SK-N-SH (cell line): ENCODE data around the gene SPIN1. TPM values are rescaled to one million over a fixed set of nuclear protein-coding genes. Genes with fewer than 3 reads are reported as not detected.

Experiments used
- CTCF ChIA-PET: fragments of 300-600, 350-600 bp; formaldehyde crosslinking; extraction: SDS; loops from one replicate; lab custom pipeline; 2021; lab: Yijun Ruan, JAX
- POLR2A ChIA-PET: fragments of 350-600 bp; sonication (Branson Sonifier 250); formaldehyde crosslinking; extraction: SDS; loops from one replicate; lab custom pipeline; 2020; ENCODE audit warnings: antibody characterized with exemption, inconsistent platforms; lab: Yijun Ruan, JAX
- DNase-seq: peaks from one replicate; pipeline ENCODE4 v3.0.0; 2012
- H2AFZ ChIP-seq: fragments of 200-600 bp; sonication (generic); 2 replicates; pipeline ENCODE4 v1.8.1; 2016; ENCODE audit warnings: antibody characterized with exemption, mild to moderate bottlenecking, low read depth
- H3F3A ChIP-seq: fragments of 200-600 bp; sonication (generic); replicated peaks from 2 replicates; pipeline ENCODE3; 2016; ENCODE audit warnings: antibody characterized with exemption, mild to moderate bottlenecking; ENCODE audit not compliant: insufficient read depth
- H3K27ac ChIP-seq, 2 experiments: fragments of 200-500 bp in 1 of 2; fragments of 200-600 bp in 1 of 2; sonication (Bioruptor generic) in 1 of 2; sonication (generic), shearing (Covaris generic) in 1 of 2; 2 replicates each; pipeline versions ENCODE4 v1.5.1 to v1.6.1; 2014 to 2016; ENCODE audit warnings: low read depth in 2 of 2, inconsistent platforms in 1 of 2, low read length in 1 of 2, mild to moderate bottlenecking in 1 of 2, mixed read lengths in 1 of 2
- H3K27me3 ChIP-seq: fragments of 200-600 bp; sonication (generic), shearing (Covaris generic); 2 replicates; pipeline ENCODE4 v1.6.1; 2016; ENCODE audit warnings: mixed run types; ENCODE audit not compliant: insufficient read depth
- H3K36me3 ChIP-seq, 2 experiments: fragments of 200-500 bp in 1 of 2; fragments of 200-600 bp in 1 of 2; sonication (Bioruptor generic) in 1 of 2; sonication (generic) in 1 of 2; replicated peaks in 1 of 2; 2 replicates each; pipeline versions ENCODE3 to v1.5.1; 2014 to 2016; ENCODE audit warnings: low read length in 1 of 2, mild to moderate bottlenecking in 1 of 2; ENCODE audit not compliant: insufficient read depth in 2 of 2, control insufficient read depth in 1 of 2
- H3K4me1 ChIP-seq, 2 experiments: fragments of 200-500 bp in 1 of 2; fragments of 200-600 bp in 1 of 2; sonication (Bioruptor generic) in 1 of 2; sonication (generic), shearing (Covaris generic) in 1 of 2; 2 replicates each; pipeline versions ENCODE4 v1.5.1 to v1.6.1; 2014 to 2016; ENCODE audit warnings: low read depth in 1 of 2, low read length in 1 of 2, mixed run types in 1 of 2; ENCODE audit not compliant: insufficient read depth in 2 of 2, control insufficient read depth in 1 of 2
- H3K4me2 ChIP-seq: fragments of 200-600 bp; sonication (generic), shearing (Covaris generic); 2 replicates; pipeline ENCODE4 v1.6.1; 2017; ENCODE audit warnings: mixed run types
- H3K4me3 ChIP-seq, 2 experiments: fragments of 200-500 bp in 1 of 2; fragments of 200-600 bp in 1 of 2; sonication (Bioruptor generic) in 1 of 2; sonication (generic), shearing (Covaris generic) in 1 of 2; 2 replicates each; pipeline versions ENCODE4 v1.5.1 to v1.8.1; 2014 to 2016; ENCODE audit warnings: low read depth in 2 of 2, inconsistent platforms in 1 of 2, low read length in 1 of 2, mild to moderate bottlenecking in 1 of 2, mixed read lengths in 1 of 2, moderate library complexity in 1 of 2
- H3K79me2 ChIP-seq: fragments of 200-600 bp; sonication (generic); 2 replicates; pipeline ENCODE4 v1.8.1; 2017; ENCODE audit warnings: mild to moderate bottlenecking; ENCODE audit not compliant: insufficient read depth
- H3K9ac ChIP-seq: fragments of 200-600 bp; sonication (generic); 2 replicates; pipeline ENCODE4 v1.6.1; 2017; ENCODE audit warnings: mixed run types
- H3K9me2 ChIP-seq: fragments of 200-600 bp; sonication (generic); 2 replicates; pipeline ENCODE4 v1.6.1; 2017; ENCODE audit warnings: mixed run types
- H3K9me3 ChIP-seq: fragments of 200-600 bp; sonication (generic); 2 replicates; pipeline ENCODE4 v1.6.1; 2017; ENCODE audit warnings: mixed run types, mild to moderate bottlenecking, moderate library complexity
- H4K20me1 ChIP-seq: fragments of 200-600 bp; sonication (generic); 2 replicates; pipeline ENCODE4 v1.6.1; 2017; ENCODE audit warnings: mild to moderate bottlenecking, mixed run types; ENCODE audit not compliant: insufficient read depth
- CHD2 ChIP-seq: fragments of 150-350 bp; IDR thresholded peaks from 2 replicates; pipeline ENCODE4 v1.6.1; 2018; ENCODE audit warnings: low read length; ENCODE audit not compliant: partially characterized antibody
- CTCF ChIP-seq: fragments of 200-600 bp; sonication (generic); IDR thresholded peaks from 2 replicates; pipeline ENCODE4 v1.6.1; 2017; ENCODE audit warnings: antibody characterized with exemption, mild to moderate bottlenecking, moderate library complexity
- ELF1 ChIP-seq: IDR thresholded peaks from 2 replicates; pipeline ENCODE4 v1.4.0; 2012
- EP300 ChIP-seq, 2 experiments: IDR thresholded peaks; 2 replicates each; pipeline versions ENCODE4 v1.4.0 to v1.6.1; 2012; ENCODE audit warnings: borderline replicate concordance in 1 of 2, low read depth in 1 of 2, low read length in 1 of 2
- FOSL2 ChIP-seq: IDR thresholded peaks from 2 replicates; pipeline ENCODE4 v1.4.0; 2012; ENCODE audit warnings: low read depth, mild to moderate bottlenecking, moderate library complexity, borderline replicate concordance
- IRF3 ChIP-seq: fragments of 150-350 bp; IDR thresholded peaks from 2 replicates; pipeline ENCODE4 v1.6.1; 2016; ENCODE audit warnings: mild to moderate bottlenecking, low read depth, low read length
- JUND ChIP-seq: IDR thresholded peaks from 2 replicates; pipeline ENCODE4 v1.4.0; 2012
- MAX ChIP-seq: IDR thresholded peaks from 2 replicates; pipeline ENCODE4 v1.4.0; 2012; ENCODE audit warnings: low read depth
- MXI1 ChIP-seq: IDR thresholded peaks from 2 replicates; pipeline ENCODE4 v1.6.1; 2012; ENCODE audit warnings: mild to moderate bottlenecking, low read depth, low read length, improper control_type of control experiment
- NFIC ChIP-seq: IDR thresholded peaks from 2 replicates; pipeline ENCODE4 v1.4.0; 2012; ENCODE audit warnings: borderline replicate concordance
- PBX3 ChIP-seq: IDR thresholded peaks from 2 replicates; pipeline ENCODE4; 2012
- POLR2AphosphoS5 ChIP-seq: IDR thresholded peaks from 2 replicates; pipeline ENCODE4 v1.6.1; 2012; ENCODE audit warnings: low read depth, low read length
- REST ChIP-seq: IDR thresholded peaks from 2 replicates; pipeline ENCODE4 v1.6.1; 2012; ENCODE audit warnings: mild to moderate bottlenecking, low read depth, low read length, moderate library complexity
- RFX5 ChIP-seq: IDR thresholded peaks from 2 replicates; pipeline ENCODE4 v1.6.1; 2012; ENCODE audit warnings: mild to moderate bottlenecking, improper control_type of control experiment, low read length
- SIN3A ChIP-seq: IDR thresholded peaks from 2 replicates; pipeline ENCODE4 v1.6.1; 2012; ENCODE audit warnings: low read depth, mild to moderate bottlenecking, low read length, moderate library complexity, borderline replicate concordance
- TAF1 ChIP-seq: IDR thresholded peaks from 2 replicates; pipeline ENCODE4 v1.6.1; 2012; ENCODE audit warnings: low read depth, mild to moderate bottlenecking, low read length, moderate library complexity, borderline replicate concordance
- TCF12 ChIP-seq: IDR thresholded peaks from 2 replicates; pipeline ENCODE4 v1.4.0; 2012
- TEAD4 ChIP-seq: IDR thresholded peaks from 2 replicates; pipeline ENCODE4 v1.4.0; 2012; ENCODE audit warnings: mild to moderate bottlenecking, borderline replicate concordance; ENCODE audit not compliant: insufficient read depth
- USF2 ChIP-seq: fragments of 150-350 bp; IDR thresholded peaks from 2 replicates; pipeline ENCODE4 v1.6.1; 2017; ENCODE audit warnings: antibody characterized with exemption, low read length, low read depth, borderline replicate concordance
- YY1 ChIP-seq: IDR thresholded peaks from 2 replicates; pipeline ENCODE4 v1.4.0; 2012; ENCODE audit warnings: low read depth, mild to moderate bottlenecking
- ZBTB33 ChIP-seq: IDR thresholded peaks from 2 replicates; pipeline ENCODE4 v1.4.0; 2012; ENCODE audit warnings: low read depth, borderline replicate concordance
- WGBS: methylation state at CpG from one replicate; pipeline ENCODE4 v1.1.6; 2017; ENCODE audit warnings: low lambda C conversion rate; 5-methylcytosine and 5-hydroxymethylcytosine counted together
- polyA plus RNA-seq, 3 experiments: library from polyadenylated mRNA; depleted of rRNA; stranded (reverse); fragments of >200 nt; gene quantifications; 2 replicates each; pipeline ENCODE4 v1.2.3, GENCODE V29; 2012

The SPIN1 gene
- polyA plus RNA-seq, 1 of the 3 experiments (the other 2 are of a cell fraction), result 35.8 TPM

- peaks cover 5 to 20% of the 10 kb centered on the region in 2 experiments; a peak in 3 of 4 replicates for H3K4me1 ChIP-seq
Measured at GRCh38 chr9:88477300-88477751, 89.1 kb downstream of the SPIN1 start.

More at GRCh38 chr9:88477300-88477751, 89.1 kb downstream of the SPIN1 start:
- H3K79me2 ChIP-seq, result peaks cover 37% of the 10 kb centered on the region
- H3K27ac ChIP-seq, result peak overlapping the region in 1 of 2 experiments; percentile 65; a peak in 3 of 4 replicates
- ChIA-PET POLR2A (no interaction called here), CTCF (no interaction called here)
- no peaks in the 10 kb centered on the region for H4K20me1 ChIP-seq
- no peak overlapping the region; the same call in 1 of the 2 replicates for H3K9ac ChIP-seq
- no peak overlapping the region for H3K4me3 ChIP-seq
- peaks cover 15 to 23% of the 10 kb centered on the region in 2 experiments for H3K36me3 ChIP-seq
- TF ChIP-seq TCF12, result peak; percentile 72
- TF ChIP-seq MXI1, result no peak
- TF ChIP-seq NFIC, result peak; percentile 38
- peak; percentile 73 for TF ChIP-seq JUND
- TF ChIP-seq USF2, result no peak
- TF ChIP-seq FOSL2, result peak; percentile 78
- TF ChIP-seq SIN3A, result 0 out of 2 replicates have a peak, but pooled peaks have one; percentile 26
- no peak for TF ChIP-seq TAF1
- TF ChIP-seq ZBTB33, result 0 out of 2 replicates have a peak, but pooled peaks have one; percentile 39
- TF ChIP-seq CTCF, result no peak
- TF ChIP-seq PBX3, result peak; percentile 19; the same call in 1 of the 2 replicates
- TF ChIP-seq RFX5, result no peak
- TF ChIP-seq REST, result no peak
- peak; percentile 71; the same call in 1 of the 2 replicates for TF ChIP-seq TEAD4
- no peak for TF ChIP-seq YY1
- TF ChIP-seq ELF1, result no peak
- TF ChIP-seq MAX, result peak; percentile 37; the same call in 1 of the 2 replicates
- peak; percentile 44; the same call in 1 of the 2 replicates for TF ChIP-seq POLR2AphosphoS5
- peak in 1 of 2 experiments; percentile 23; a peak in 1 of 4 replicates for TF ChIP-seq EP300 (IDR thresholded peaks at IDR 0.05; ENCODE audit: borderline replicate concordance in 1 of 2, low read depth in 1 of 2, low read length in 1 of 2)
- TF ChIP-seq IRF3, result no peak
- no peak for TF ChIP-seq CHD2
- H3F3A ChIP-seq, result peaks cover 33% of the 10 kb centered on the region
- no peak overlapping the region for H2AFZ ChIP-seq
- H3K4me2 ChIP-seq, result peak overlapping the region; percentile 30; the same call in 1 of the 2 replicates
- DNase-seq, result no peak
- H3K9me2 ChIP-seq, result no peaks in the 10 kb centered on the region
- 60% methylated on average over 3 of the region's 3 CpGs for WGBS
- no peaks in the 10 kb centered on the region for H3K9me3 ChIP-seq
- H3K27me3 ChIP-seq, result no peaks in the 10 kb centered on the region
